Activated naive CD4-positive, alpha-beta T cell treated with anti-CD3 and anti-CD28 coated beads for 36 hours (primary cell): ENCODE data around the gene UNC5B. TPM values are rescaled to one million over a fixed set of nuclear protein-coding genes. Genes with fewer than 3 reads are reported as not detected.

Experiments used
- CTCF ChIA-PET: fragments of 350-600 bp; sonication (Branson Sonifier 250); formaldehyde crosslinking; loops from one replicate; lab custom pipeline; 2021; ENCODE audit warnings: antibody characterized with exemption; lab: Charles Lee
- DNase-seq: peaks from one replicate; pipeline ENCODE4 v3.0.0-alpha.2; 2020
- H3K27ac Mint-ChIP-seq: one replicate; pipeline ENCODE4 v1.8.0; 2021; ENCODE audit warnings: mild to moderate bottlenecking, mixed read lengths
- H3K27me3 Mint-ChIP-seq: one replicate; pipeline ENCODE4 v1.8.0; 2021; ENCODE audit warnings: low read depth, mixed read lengths
- H3K36me3 Mint-ChIP-seq: one replicate; pipeline ENCODE4 v1.8.0; 2021; ENCODE audit warnings: low read depth, mixed read lengths
- H3K4me1 Mint-ChIP-seq: one replicate; pipeline ENCODE4 v1.8.0; 2021; ENCODE audit warnings: low read depth, mixed read lengths
- H3K4me3 Mint-ChIP-seq: one replicate; pipeline ENCODE4 v1.8.0; 2021; ENCODE audit warnings: mild to moderate bottlenecking, moderate library complexity, mixed read lengths
- H3K9me3 Mint-ChIP-seq: one replicate; pipeline ENCODE4 v1.8.0; 2021; ENCODE audit warnings: mixed read lengths
- intact Hi-C: fragments of 100-400 bp; cut with micrococcal nuclease; formaldehyde crosslinking; loops from one replicate; pipeline ENCODE4 v1.15.1; 2023
- total RNA-seq, 2 experiments: library from RNA; stranded (reverse); gene quantifications; one replicate each; pipeline ENCODE4 v1.2.3, GENCODE V29; 2021

UNC5B gene
- total RNA-seq, 2 experiments from 2014 or later, result 0.05 TPM

DNA sequence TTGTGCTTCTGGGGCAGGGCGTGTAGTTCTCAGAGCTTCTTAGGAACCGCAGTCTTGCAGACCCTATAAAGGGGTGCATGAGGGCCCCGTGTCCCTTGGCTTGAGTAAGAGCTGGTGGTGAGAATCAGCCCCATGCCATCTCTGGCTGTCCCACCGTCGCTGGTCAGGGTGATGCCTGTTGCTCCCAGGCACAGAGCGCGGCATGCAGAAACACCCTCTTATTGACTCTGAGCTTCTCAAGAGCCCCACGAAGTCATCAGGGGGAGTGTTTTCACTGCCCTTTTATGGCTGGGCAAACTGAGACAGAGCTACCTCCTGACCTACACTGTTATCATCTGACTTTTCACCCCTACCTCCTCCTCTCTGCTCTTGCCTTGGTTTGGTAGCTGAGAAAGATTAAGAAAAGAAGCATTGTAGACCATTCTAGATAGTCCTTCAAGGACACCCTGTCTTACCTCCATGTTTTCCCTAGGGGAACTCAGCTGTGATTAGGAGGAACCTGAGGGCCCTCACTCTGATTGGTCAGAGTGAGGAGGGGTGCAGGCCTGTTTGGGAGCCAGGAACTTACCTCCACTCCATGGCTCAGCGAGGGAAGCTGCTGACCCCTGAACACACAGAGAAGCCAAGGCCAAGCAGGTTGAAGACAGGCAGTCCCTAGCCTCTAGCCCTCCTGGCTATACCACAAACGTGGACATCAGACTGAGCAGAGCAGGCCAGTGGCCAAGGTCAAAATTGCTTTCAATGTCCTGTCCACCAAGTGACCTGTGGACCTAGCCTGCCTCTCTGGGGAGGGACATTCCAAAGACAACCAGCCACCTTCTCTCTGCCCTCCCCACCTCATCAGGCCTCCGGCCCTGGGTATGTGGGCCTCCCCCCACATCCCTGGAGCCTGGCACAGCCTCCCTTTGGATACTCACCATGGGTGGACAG is 17.6 kb downstream of the UNC5B start:
- Mint-ChIP-seq H3K27me3 (peaks cover 3% of the 10 kb centered on the region), H3K4me1 (no peaks in the 10 kb centered on the region), H3K36me3 (no peaks in the 10 kb centered on the region), H3K9me3 (no peaks in the 10 kb centered on the region), H3K27ac (no peak overlapping the region), H3K4me3 (no peak overlapping the region)
- DNase-seq, result no peak
- CTCF ChIA-PET, result no interaction called here
- intact Hi-C loops, result no loop called here

DNA sequence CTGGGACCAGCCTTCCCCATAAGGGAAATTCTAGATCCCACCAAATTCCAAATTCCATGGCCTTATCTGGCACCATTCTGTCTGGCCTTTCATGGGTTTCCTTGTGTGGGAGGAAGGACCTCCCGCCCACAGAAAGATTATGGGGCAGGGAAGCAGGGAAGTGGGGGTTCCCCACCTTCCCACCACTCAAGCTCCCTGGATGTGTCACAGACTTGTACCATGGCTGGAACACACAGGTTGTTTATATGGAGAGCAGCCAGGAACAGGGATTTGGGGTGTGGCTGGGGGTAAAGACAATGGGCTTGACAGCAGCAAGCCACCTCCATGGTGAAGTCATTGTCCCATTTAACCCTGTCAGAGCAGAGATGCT is 18.3 kb downstream of the UNC5B start:
- no peaks in the 10 kb centered on the region for H3K4me1 Mint-ChIP-seq
- no peak overlapping the region for H3K4me3 Mint-ChIP-seq
- H3K9me3 Mint-ChIP-seq, result no peaks in the 10 kb centered on the region
- H3K27ac Mint-ChIP-seq, result no peak overlapping the region
- intact Hi-C loops, result no loop called here
- no peaks in the 10 kb centered on the region for H3K36me3 Mint-ChIP-seq
- H3K27me3 Mint-ChIP-seq, result peaks cover 3% of the 10 kb centered on the region
- DNase-seq, result no peak
- CTCF ChIA-PET, result no interaction called here

DNA sequence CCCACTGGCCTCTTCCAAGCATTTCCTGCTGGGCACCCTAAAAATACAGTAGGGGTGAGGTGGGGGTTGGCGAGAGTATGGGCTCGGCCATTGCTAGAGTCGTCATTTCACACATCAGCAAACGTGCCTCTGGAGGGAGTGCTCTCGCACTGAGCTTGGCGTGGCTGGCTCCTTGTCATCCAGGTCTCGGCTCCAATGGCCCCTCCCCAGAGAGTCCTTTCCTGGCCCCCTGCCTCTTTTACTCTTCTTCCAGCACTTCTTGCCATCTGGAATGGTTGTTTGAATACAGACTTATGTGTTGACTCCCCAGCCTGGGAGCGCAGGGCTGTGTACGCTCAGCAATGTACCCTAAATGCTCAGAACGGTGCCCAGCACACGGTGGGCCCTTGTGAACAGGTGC is 18.8 kb downstream of the UNC5B start:
- Mint-ChIP-seq H3K9me3 (no peaks in the 10 kb centered on the region), H3K27me3 (peaks cover 3% of the 10 kb centered on the region), H3K4me3 (no peak overlapping the region), H3K36me3 (no peaks in the 10 kb centered on the region), H3K4me1 (no peaks in the 10 kb centered on the region), H3K27ac (no peak overlapping the region)
- intact Hi-C loops, result no loop called here
- CTCF ChIA-PET, result no interaction called here
- no peak for DNase-seq

DNA sequence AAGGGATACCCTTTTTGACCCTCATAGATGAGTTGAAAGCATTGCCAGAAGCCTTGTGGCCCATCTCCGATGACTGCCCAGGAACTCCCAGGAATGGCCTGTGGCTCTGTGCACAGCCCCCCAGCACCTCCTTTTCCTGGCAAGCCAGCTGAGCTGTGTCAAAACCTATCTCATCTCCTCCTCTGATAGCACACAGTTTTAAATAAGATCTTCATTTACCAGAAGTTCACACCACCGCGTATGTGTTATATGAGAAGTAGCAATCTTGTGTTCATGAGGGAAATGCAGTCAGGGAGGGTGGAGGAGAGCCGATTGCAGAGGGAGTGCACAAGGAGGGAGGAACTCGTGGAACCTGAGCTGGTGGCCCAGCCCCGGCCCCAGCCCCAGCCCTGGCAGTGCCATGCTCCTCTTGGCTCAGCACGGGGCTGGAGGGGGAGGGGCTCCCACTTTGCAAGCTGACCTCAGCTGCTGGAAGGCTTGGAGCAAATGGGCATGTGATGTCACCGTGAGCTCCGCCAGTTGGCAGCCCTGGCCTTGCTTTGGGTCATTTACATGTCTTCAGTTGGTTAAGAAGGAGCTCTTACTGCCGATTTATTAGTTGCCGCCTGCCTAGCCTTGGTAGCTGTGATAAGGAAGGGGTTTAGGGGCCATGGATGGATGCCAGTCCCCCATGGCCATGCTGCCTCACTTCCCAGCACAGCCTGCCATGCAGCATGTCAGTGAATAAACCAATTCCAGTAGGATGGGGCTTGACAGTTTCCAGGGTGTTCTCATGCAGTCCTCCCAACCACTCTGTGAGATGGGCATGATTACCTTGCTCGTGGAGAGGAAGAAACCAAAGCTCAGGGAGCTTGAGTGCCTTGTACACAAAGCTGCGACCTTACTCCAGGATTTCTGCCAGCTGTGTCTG is 20.0 kb downstream of the UNC5B start:
- no peak for DNase-seq
- Mint-ChIP-seq H3K4me3 (no peak overlapping the region), H3K36me3 (no peaks in the 10 kb centered on the region), H3K4me1 (no peaks in the 10 kb centered on the region), H3K9me3 (no peaks in the 10 kb centered on the region), H3K27me3 (no peaks in the 10 kb centered on the region), H3K27ac (no peak overlapping the region)
- intact Hi-C loops, result no loop called here
- CTCF ChIA-PET, result no interaction called here

GRCh38 chr10:71233482-71233892 is 21.1 kb downstream of the UNC5B start:
- DNase-seq, result no peak
- intact Hi-C loops, result no loop called here
- Mint-ChIP-seq H3K4me3 (no peak overlapping the region), H3K9me3 (no peaks in the 10 kb centered on the region), H3K4me1 (no peaks in the 10 kb centered on the region), H3K27me3 (no peaks in the 10 kb centered on the region), H3K27ac (no peak overlapping the region), H3K36me3 (no peaks in the 10 kb centered on the region)
- CTCF ChIA-PET, result interaction anchor here (0.5 kb wide), 1 partner anchor 27 kb away, joined by 3 read pairs; no protein-coding TSS in a partner anchor

GRCh38 chr10:71234004-71234894 is 21.9 kb downstream of the UNC5B start:
- Mint-ChIP-seq H3K27me3 (no peaks in the 10 kb centered on the region), H3K9me3 (no peaks in the 10 kb centered on the region), H3K27ac (no peak overlapping the region), H3K36me3 (no peaks in the 10 kb centered on the region), H3K4me1 (no peaks in the 10 kb centered on the region), H3K4me3 (no peak overlapping the region)
- intact Hi-C loops, result no loop called here
- no peak for DNase-seq
- CTCF ChIA-PET, result interaction anchor here (0.5 kb wide), 1 partner anchor 28 kb away, joined by 3 read pairs; no protein-coding TSS in a partner anchor

GRCh38 chr10:71234970-71235685 is 22.8 kb downstream of the UNC5B start:
- intact Hi-C loops, result no loop called here
- no peaks in the 10 kb centered on the region for H3K27me3 Mint-ChIP-seq
- CTCF ChIA-PET, result no interaction called here
- H3K27ac Mint-ChIP-seq, result no peak overlapping the region
- no peaks in the 10 kb centered on the region for H3K36me3 Mint-ChIP-seq
- no peaks in the 10 kb centered on the region for H3K4me1 Mint-ChIP-seq
- H3K9me3 Mint-ChIP-seq, result no peaks in the 10 kb centered on the region
- DNase-seq, result no peak
- no peak overlapping the region for H3K4me3 Mint-ChIP-seq

DNA sequence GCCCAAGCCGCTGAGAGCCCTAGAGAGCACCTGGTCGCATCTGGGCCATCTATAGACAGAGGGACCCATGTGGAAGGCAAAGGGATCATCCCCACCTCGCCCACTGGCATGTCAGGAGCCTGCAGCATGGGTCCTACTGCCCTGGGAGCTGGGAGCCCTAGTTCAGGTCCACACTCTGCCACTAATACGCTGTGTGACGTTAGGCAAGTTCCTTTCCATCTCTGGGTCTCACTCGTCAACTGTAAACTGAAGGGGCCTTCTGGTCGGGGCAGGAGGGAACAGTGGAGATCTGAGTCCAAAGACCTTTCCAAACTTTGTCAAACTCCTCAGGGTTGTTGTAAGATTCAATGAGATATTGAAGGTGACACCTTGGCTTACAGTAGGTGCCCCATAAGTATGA is 23.4 kb downstream of the UNC5B start:
- Mint-ChIP-seq H3K27ac (no peak overlapping the region), H3K9me3 (no peaks in the 10 kb centered on the region), H3K27me3 (no peaks in the 10 kb centered on the region), H3K4me3 (no peak overlapping the region), H3K36me3 (no peaks in the 10 kb centered on the region), H3K4me1 (no peaks in the 10 kb centered on the region)
- DNase-seq, result no peak
- intact Hi-C loops, result no loop called here
- CTCF ChIA-PET, result interaction anchor here (1.1 kb wide), 1 partner anchor 30 kb away, joined by 3 read pairs; no protein-coding TSS in a partner anchor

- CTCF ChIA-PET, result interaction anchor here (1.1 kb wide), 1 partner anchor 30 kb away, joined by 3 read pairs; no protein-coding TSS in a partner anchor
- Mint-ChIP-seq H3K4me3 (no peak overlapping the region), H3K27me3 (no peaks in the 10 kb centered on the region), H3K4me1 (no peaks in the 10 kb centered on the region), H3K27ac (no peak overlapping the region), H3K9me3 (no peaks in the 10 kb centered on the region), H3K36me3 (no peaks in the 10 kb centered on the region)
- DNase-seq, result no peak
- intact Hi-C loops, result no loop called here
These were observed 23.9 kb downstream of the UNC5B start for GRCh38 chr10:71236286-71236685.

DNA sequence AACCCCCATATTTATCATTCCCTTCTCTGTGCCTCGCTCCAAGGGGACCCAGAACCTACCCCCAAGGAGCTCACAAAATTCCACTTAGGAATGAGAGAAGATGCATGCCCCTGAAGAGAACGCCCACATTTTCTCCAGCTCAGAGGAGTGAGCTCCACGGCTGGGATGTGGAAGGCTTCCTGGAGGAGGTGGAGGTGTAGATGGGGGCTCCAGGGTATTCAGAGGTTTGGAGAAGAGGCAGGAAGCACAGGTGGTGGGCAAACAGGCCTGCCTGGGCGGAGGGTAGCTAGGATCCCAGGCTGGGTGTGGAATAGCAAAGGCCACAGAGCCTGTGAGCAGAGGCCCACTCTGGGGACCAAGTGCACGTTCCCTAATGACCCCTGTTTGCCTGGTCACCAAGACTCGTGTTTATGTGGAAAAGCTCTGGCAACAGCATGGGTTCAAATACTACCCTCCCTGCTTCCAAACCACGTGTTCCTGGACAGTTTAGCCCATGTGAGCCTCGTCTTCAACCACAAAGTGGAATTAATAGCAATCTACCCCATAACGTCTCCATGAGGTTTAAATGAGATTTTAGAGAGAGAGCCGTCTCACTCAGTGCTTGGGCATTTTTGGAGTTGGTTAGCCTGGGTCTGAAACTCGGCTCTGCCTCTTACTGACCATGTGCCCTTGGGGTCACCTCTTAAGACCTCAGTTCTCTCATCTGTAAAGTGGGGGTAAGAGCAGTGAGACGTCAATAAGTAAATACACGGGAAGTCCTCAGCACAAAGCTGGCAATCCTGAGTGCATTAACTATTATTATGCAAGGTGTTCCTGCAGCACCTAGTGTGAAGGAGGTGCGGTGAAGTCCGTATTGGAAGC is 24.7 kb downstream of the UNC5B start:
- H3K27ac Mint-ChIP-seq, result no peak overlapping the region
- H3K36me3 Mint-ChIP-seq, result no peaks in the 10 kb centered on the region
- CTCF ChIA-PET, result interaction anchor here (1.1 kb wide), 1 partner anchor 31 kb away, joined by 3 read pairs; no protein-coding TSS in a partner anchor
- H3K4me1 Mint-ChIP-seq, result no peaks in the 10 kb centered on the region
- no peak for DNase-seq
- no peak overlapping the region for H3K4me3 Mint-ChIP-seq
- H3K27me3 Mint-ChIP-seq, result no peaks in the 10 kb centered on the region
- intact Hi-C loops, result no loop called here
- no peaks in the 10 kb centered on the region for H3K9me3 Mint-ChIP-seq
